ENCODE measurements around the gene WDR33. TPM values are rescaled to one million over a fixed set of nuclear protein-coding genes. Genes with fewer than 3 reads are reported as not detected.

Gene WDR33
- total RNA-seq, 4 donors from 2014 or later = 25.8 to 35.3 (median 33.3) TPM

DNA sequence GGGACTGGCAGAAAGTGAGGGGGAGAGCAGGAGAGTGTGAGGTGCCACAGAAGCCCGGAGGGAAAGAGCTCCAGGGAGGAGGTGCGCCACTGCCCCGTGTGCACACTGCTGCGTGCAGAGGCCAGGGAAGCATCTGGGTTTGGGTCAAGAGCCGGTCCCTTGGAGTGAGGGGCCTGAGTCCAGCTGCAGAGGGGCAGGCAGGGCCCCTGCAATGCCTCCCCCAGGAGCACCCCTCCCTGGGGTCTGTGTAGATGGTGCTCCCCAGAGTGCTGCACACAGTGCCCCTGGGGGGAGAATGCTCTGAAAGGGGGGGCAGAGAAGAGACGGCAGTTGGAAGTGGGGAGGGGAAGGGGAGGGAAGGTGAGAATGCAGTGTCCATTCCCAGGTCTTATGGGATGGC is 132.0 kb downstream of the WDR33 start:
- no peak overlapping the region for H3K27ac ChIP-seq (replicated peaks in 1 of 4)
- peaks cover 29 to 73% (median 64%) of the 10 kb centered on the region in 4 donors for H3K4me1 ChIP-seq
- no peaks in the 10 kb centered on the region for H3K36me3 ChIP-seq
- no peaks in the 10 kb centered on the region for H3K27me3 ChIP-seq
- no peak overlapping the region for H3K4me3 ChIP-seq
- H3K9me3 ChIP-seq = no peaks in the 10 kb centered on the region
- TF ChIP-seq POLR2A (IDR thresholded peaks at IDR 0.05; ENCODE audit: low read depth) (no peak), POLR2AphosphoS5 (IDR thresholded peaks at IDR 0.05) (no peak), EP300 (IDR thresholded peaks at IDR 0.05) (no peak)
- TF ChIP-seq, protein P1, sequence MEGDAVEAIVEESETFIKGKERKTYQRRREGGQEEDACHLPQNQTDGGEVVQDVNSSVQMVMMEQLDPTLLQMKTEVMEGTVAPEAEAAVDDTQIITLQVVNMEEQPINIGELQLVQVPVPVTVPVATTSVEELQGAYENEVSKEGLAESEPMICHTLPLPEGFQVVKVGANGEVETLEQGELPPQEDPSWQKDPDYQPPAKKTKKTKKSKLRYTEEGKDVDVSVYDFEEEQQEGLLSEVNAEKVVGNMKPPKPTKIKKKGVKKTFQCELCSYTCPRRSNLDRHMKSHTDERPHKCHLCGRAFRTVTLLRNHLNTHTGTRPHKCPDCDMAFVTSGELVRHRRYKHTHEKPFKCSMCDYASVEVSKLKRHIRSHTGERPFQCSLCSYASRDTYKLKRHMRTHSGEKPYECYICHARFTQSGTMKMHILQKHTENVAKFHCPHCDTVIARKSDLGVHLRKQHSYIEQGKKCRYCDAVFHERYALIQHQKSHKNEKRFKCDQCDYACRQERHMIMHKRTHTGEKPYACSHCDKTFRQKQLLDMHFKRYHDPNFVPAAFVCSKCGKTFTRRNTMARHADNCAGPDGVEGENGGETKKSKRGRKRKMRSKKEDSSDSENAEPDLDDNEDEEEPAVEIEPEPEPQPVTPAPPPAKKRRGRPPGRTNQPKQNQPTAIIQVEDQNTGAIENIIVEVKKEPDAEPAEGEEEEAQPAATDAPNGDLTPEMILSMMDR (IDR thresholded peaks at IDR 0.05) = no peak
- no peak for DNase-seq (ENCODE audit: extremely low spot score)
- 89% methylated on average over 6 of the region's 6 CpGs for WGBS
- intact Hi-C loops (cut with DNase I) = no loop called here

DNA sequence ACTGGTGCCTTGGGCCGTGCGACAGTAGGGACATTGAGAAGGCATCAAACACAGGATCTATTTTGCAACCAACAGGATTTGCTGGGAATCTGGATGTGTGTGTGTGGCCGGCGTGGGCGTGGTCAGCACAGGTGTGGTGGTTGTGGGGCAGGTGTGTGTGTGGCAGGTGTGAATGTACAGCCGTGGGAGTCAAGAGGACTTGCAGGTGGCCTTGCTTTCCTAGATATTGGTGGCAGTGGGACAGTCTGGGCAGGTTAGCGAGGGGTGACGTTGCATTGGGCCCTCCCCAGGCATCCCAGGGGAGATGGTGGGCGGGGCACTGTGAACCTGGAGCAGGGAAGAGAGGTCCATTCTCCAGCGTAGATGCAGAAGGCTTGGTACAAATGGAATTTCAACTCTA is 132.4 kb downstream of the WDR33 start:
- no peak for DNase-seq (ENCODE audit: extremely low spot score)
- 91% methylated on average over 10 of the region's 10 CpGs for WGBS
- TF ChIP-seq POLR2A (IDR thresholded peaks at IDR 0.05; ENCODE audit: low read depth) (no peak), POLR2AphosphoS5 (IDR thresholded peaks at IDR 0.05) (no peak), EP300 (IDR thresholded peaks at IDR 0.05) (no peak)
- TF ChIP-seq, protein P1 (IDR thresholded peaks at IDR 0.05) = no peak
- Histone ChIP-seq H3K4me3 (no peak overlapping the region), H3K4me1 (peaks cover 29 to 73% (median 64%) of the 10 kb centered on the region in 4 donors), H3K9me3 (no peaks in the 10 kb centered on the region), H3K27me3 (no peaks in the 10 kb centered on the region), H3K27ac (replicated peaks in 1 of 4) (no peak overlapping the region), H3K36me3 (peaks cover 0 to 1% (median 0%) of the 10 kb centered on the region in 4 donors)
- intact Hi-C loops (cut with DNase I) = no loop called here

DNA sequence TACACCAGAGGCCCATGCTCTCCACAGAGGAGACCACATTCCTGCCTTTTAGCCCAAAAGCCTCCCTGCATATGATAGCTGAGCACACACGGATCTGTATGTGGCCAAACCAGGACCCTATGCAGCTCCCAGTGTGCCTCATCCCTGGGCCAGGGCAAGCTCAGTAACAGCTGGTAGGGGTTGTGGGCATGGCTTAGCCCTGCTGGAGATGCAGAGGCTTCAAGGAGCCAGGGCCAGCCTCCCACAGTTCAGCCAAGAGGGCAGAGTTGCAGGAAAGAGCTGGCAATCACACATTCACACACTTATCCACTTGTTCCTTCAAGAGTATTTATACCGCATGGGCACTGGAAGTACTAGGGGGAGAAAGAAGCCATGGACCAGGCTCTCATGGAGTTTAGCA is 134.1 kb downstream of the WDR33 start:
- Histone ChIP-seq H3K27me3 (no peaks in the 10 kb centered on the region), H3K36me3 (peaks cover 0 to 14% (median 0%) of the 10 kb centered on the region in 4 donors), H3K9me3 (no peaks in the 10 kb centered on the region), H3K4me1 (peaks cover 36 to 73% (median 64%) of the 10 kb centered on the region in 4 donors), H3K4me3 (no peak overlapping the region), H3K27ac (replicated peaks in 1 of 4) (peak overlapping the region; percentile 97 to 99 (median 98))
- DNase-seq (ENCODE audit: extremely low spot score) = no peak
- TF ChIP-seq EP300 (IDR thresholded peaks at IDR 0.05) (no peak), POLR2AphosphoS5 (IDR thresholded peaks at IDR 0.05) (no peak), POLR2A (IDR thresholded peaks at IDR 0.05; ENCODE audit: low read depth) (no peak)
- TF ChIP-seq, protein P1 (IDR thresholded peaks at IDR 0.05) = no peak
- 61% methylated on average over 2 of the region's 2 CpGs for WGBS
- intact Hi-C loops (cut with DNase I) = no loop called here

DNA sequence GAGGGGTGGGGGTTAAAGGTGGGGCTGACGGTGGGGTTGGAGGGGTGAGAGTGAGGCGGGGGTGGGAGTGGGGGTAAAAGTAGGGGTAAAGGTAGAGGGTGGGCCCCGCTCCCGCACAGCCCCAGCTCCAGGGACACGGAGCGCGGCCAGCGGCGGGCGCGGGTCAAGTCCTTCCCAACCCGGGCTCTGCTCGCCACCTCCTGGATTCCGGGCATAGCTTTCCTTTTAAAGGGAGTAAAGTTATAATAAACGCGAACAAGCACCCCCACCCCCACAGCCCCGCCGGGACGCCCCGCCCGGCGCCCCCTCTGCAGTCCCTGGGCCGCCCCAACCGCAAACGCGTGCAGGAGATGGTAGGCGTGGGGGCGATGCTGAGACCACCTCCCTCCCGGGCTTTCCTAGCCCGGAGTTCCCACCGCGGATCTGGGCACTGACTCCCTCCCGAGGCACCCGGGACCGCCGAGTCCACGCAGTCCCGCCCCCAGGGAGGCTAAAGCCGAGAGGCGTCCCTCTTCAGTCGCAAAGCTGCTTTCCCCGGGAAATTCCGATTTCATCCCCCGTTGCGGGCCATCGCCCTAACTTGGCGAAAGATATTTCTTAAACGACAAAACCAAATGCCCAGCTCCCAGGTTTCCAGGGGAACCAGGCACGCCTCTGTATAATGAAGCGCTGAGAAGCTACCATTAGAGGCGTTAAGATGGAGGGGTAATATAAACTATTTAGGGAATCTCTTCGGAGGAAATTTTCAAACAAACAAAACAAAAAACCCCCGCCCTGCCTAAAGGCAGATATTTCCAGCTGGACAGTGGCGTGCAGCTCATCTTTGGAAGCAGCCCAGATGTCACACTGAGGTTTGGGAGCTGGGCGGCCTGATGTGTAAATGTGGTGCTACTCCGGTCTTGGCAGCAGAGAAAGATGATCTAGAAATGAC is 135.4 kb downstream of the WDR33 start, which contains the start of gene LIMS2:
Gene LIMS2 (minus strand): TSS at position 200 of the 931 bp plus-strand sequence. CDS start 506 bp downstream, outside the sequence.
- intact Hi-C loops (cut with DNase I) = no loop called here

More for the DNA sequence above, 135.4 kb downstream of the WDR33 start, which contains the start of gene LIMS2:
- H3K36me3 ChIP-seq = peaks cover 0 to 20% (median 0%) of the 10 kb centered on the region in 4 donors
- no peaks in the 10 kb centered on the region for H3K27me3 ChIP-seq
- no peaks in the 10 kb centered on the region for H3K9me3 ChIP-seq
- 4% methylated on average over 19 of the region's 56 CpGs for WGBS
- peak within 1 kb of the TSS; percentile 78 to 97 (median 90) for H3K4me3 ChIP-seq
- H3K27ac ChIP-seq (replicated peaks in 1 of 4) = peak within 1 kb of the TSS; percentile 97 to 99 (median 98)
- no peak for DNase-seq (ENCODE audit: extremely low spot score)
- H3K4me1 ChIP-seq = peaks cover 35 to 73% (median 64%) of the 10 kb centered on the region in 4 donors
- peak; percentile 5 to 87 for TF ChIP-seq POLR2AphosphoS5 (IDR thresholded peaks at IDR 0.05)
- no peak for TF ChIP-seq POLR2A (IDR thresholded peaks at IDR 0.05; ENCODE audit: low read depth)
- TF ChIP-seq, protein P1 (IDR thresholded peaks at IDR 0.05) = peak in 1 of 3 experiments; percentile 36
- no peak for TF ChIP-seq EP300 (IDR thresholded peaks at IDR 0.05)
